ENCODE data around the gene CACNA1B. TPM values are rescaled to one million over a fixed set of nuclear protein-coding genes. Genes with fewer than 3 reads are reported as not detected.

The CACNA1B gene
- total RNA-seq, 4 donors from 2014 or later: 0.08 TPM; not detected in 2

DNA sequence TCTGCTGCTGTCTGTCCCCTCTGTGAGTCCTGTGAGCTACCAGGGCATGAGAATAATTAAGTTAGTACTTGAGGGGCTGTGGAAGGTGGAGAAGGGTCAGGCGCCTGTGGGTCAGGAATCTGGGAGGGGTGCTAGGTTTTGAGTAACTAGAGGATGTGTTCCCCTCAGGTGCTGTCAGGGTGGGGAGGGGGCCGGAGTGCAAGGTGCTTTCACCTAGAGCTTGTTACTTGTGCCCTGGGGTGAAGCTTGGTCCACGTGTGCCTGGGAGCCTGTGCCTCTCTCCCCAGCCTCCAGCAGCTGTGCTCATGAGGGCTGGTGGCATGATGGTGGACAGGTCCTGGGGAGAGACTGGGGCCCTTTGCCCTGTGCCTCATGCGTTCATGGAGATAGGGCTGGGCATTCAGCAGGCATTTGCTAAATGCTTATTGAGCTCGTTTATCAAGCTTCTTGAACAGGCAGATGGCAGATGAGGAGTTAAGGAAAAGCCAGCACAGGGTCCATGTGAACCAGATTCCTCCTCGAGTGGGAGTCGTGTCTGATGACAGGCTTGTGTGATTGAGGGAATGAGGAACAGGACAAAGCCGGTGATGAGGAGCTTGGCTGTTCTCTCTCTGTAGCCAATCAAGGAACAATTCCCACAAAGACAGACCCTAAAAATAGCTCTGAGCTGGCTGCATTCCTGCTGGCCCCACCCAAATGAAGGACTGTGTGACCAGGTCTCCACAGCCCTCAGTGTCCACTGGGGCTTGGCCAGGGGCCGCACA, 40.9 kb downstream of the CACNA1B start:
- no peak overlapping the region for H3K27ac ChIP-seq
- TF ChIP-seq POLR2AphosphoS5 (IDR thresholded peaks at IDR 0.05) (no peak), POLR2A (IDR thresholded peaks at IDR 0.05) (no peak), EP300 (IDR thresholded peaks at IDR 0.05) (no peak)
- TF ChIP-seq, protein P1, sequence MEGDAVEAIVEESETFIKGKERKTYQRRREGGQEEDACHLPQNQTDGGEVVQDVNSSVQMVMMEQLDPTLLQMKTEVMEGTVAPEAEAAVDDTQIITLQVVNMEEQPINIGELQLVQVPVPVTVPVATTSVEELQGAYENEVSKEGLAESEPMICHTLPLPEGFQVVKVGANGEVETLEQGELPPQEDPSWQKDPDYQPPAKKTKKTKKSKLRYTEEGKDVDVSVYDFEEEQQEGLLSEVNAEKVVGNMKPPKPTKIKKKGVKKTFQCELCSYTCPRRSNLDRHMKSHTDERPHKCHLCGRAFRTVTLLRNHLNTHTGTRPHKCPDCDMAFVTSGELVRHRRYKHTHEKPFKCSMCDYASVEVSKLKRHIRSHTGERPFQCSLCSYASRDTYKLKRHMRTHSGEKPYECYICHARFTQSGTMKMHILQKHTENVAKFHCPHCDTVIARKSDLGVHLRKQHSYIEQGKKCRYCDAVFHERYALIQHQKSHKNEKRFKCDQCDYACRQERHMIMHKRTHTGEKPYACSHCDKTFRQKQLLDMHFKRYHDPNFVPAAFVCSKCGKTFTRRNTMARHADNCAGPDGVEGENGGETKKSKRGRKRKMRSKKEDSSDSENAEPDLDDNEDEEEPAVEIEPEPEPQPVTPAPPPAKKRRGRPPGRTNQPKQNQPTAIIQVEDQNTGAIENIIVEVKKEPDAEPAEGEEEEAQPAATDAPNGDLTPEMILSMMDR (IDR thresholded peaks at IDR 0.05): no peak
- H3K9me3 ChIP-seq: no peaks in the 10 kb centered on the region
- H3K36me3 ChIP-seq: no peaks in the 10 kb centered on the region
- WGBS: 62% methylated on average over 6 of the region's 9 CpGs
- no peak overlapping the region for H3K4me3 ChIP-seq
- no peak for DNase-seq (ENCODE audit: low spot score in 2 of 2)
- H3K4me1 ChIP-seq: no peaks in the 10 kb centered on the region
- H3K27me3 ChIP-seq: no peaks in the 10 kb centered on the region

DNA sequence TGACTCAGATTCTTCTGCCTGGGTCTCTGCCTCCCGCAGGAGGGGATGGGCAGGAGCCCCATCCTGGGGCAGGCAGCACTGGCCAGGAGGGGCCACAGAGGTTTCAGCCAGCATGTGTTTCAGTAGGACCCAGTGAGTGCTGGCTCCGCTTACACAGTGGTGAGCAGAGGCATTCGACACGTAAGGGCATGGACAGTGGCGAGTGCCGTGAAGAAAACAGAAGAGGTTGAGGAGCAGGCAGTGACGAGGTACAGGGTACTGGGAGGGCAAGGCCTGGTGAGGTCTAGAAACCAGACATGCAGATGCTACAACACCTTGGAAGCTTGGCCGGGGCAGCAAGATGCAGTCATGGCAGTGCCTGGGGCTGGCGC, 41.5 kb downstream of the CACNA1B start:
- Histone ChIP-seq H3K27me3 (no peaks in the 10 kb centered on the region), H3K4me1 (no peaks in the 10 kb centered on the region), H3K9me3 (no peaks in the 10 kb centered on the region), H3K4me3 (no peak overlapping the region), H3K36me3 (no peaks in the 10 kb centered on the region), H3K27ac (no peak overlapping the region)
- no peak for DNase-seq (ENCODE audit: low spot score in 2 of 2)
- TF ChIP-seq POLR2AphosphoS5 (IDR thresholded peaks at IDR 0.05) (no peak), POLR2A (IDR thresholded peaks at IDR 0.05) (no peak), EP300 (IDR thresholded peaks at IDR 0.05) (no peak)
- TF ChIP-seq, protein P1 (IDR thresholded peaks at IDR 0.05): no peak
- WGBS: 83% methylated on average over 9 of the region's 9 CpGs

DNA sequence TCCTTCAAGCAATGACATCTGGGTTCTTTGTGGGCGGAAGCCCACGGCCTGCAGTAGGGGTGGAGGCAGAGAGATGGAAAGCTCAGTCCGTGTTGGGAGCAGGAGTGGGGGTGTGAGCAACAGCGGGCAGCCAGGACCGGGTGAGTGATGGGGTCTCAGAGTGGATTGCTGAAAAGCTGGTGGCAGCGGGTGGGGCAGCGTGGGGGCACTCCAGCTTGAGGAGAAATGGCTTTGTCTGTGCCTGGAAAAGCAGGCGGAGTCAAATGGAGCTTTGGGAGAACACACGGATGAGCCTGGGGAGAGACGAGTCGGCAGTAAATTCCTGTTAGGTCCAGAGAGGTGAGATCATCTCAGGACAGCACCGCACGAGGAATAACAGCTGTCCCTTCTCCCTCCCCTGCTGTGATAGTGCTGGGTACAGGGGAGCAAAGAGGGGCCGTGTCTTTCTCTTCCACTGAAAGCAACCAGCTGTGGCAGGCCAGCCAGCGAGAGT, 42.1 kb downstream of the CACNA1B start:
- Histone ChIP-seq H3K9me3 (no peaks in the 10 kb centered on the region), H3K27me3 (no peaks in the 10 kb centered on the region), H3K4me3 (no peak overlapping the region), H3K27ac (no peak overlapping the region), H3K36me3 (no peaks in the 10 kb centered on the region), H3K4me1 (no peaks in the 10 kb centered on the region)
- DNase-seq (ENCODE audit: low spot score in 2 of 2): no peak
- WGBS: 79% methylated on average over 15 of the region's 15 CpGs
- TF ChIP-seq POLR2AphosphoS5 (IDR thresholded peaks at IDR 0.05) (no peak), EP300 (IDR thresholded peaks at IDR 0.05) (no peak)
- TF ChIP-seq, protein P1 (IDR thresholded peaks at IDR 0.05): no peak

DNA sequence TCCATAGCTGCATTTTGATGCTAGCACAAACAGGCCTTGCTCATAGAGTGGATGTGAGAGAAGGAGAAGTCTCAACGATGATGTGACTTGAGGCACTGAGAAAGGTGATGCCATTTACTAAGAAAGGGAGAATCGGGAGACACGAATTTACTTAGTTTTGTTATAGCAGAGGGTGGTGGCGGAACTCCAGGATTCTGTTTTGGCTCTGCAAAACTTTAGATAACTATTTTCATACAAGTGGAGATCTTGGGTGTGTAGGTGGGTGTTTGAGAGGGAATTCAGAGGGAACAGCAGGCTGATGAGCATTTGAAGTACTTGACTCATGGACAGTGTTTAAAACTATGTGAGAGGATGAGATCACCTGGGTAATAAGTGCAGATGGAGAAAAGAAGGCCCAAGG, 43.2 kb downstream of the CACNA1B start:
- WGBS: 89% methylated on average over 4 of the region's 4 CpGs
- no peaks in the 10 kb centered on the region for H3K36me3 ChIP-seq
- H3K4me3 ChIP-seq: no peak overlapping the region
- H3K27me3 ChIP-seq: no peaks in the 10 kb centered on the region
- no peaks in the 10 kb centered on the region for H3K4me1 ChIP-seq
- no peaks in the 10 kb centered on the region for H3K9me3 ChIP-seq
- DNase-seq (ENCODE audit: low spot score in 2 of 2): no peak
- no peak overlapping the region for H3K27ac ChIP-seq
- TF ChIP-seq POLR2A (IDR thresholded peaks at IDR 0.05) (no peak), EP300 (IDR thresholded peaks at IDR 0.05) (no peak), POLR2AphosphoS5 (IDR thresholded peaks at IDR 0.05) (no peak)
- TF ChIP-seq, protein P1 (IDR thresholded peaks at IDR 0.05): no peak

DNA sequence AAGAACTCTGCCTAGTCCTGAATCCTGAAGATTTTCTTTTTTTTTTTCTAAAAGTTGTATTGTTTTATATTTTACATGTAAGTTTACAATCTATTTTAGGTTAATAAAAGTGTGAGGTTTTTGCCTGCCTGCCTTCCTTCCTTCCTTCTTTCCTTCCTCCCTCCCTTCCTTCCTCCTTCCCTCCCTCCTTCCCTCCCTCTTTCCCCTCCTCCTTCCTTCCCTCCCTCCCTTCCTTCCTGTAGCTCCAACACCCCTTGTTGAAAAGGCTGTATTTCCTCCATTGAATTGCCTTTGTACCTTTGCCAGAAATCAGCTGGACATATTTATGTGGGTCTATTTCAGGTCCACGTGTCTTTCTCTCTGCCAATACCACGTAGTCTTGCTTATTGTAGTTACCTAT, 46.6 kb downstream of the CACNA1B start:
- TF ChIP-seq POLR2A (IDR thresholded peaks at IDR 0.05) (no peak), POLR2AphosphoS5 (IDR thresholded peaks at IDR 0.05) (no peak), EP300 (IDR thresholded peaks at IDR 0.05) (no peak)
- TF ChIP-seq, protein P1 (IDR thresholded peaks at IDR 0.05): no peak
- no peak for DNase-seq (ENCODE audit: low spot score in 2 of 2)
- WGBS: 47% methylated on average over 2 of the region's 2 CpGs
- no peak overlapping the region for H3K4me3 ChIP-seq
- no peak overlapping the region for H3K27ac ChIP-seq
- H3K9me3 ChIP-seq: no peaks in the 10 kb centered on the region
- no peaks in the 10 kb centered on the region for H3K4me1 ChIP-seq
- no peaks in the 10 kb centered on the region for H3K27me3 ChIP-seq
- no peaks in the 10 kb centered on the region for H3K36me3 ChIP-seq

Data from suprapubic skin (tissue), 4 donors.